Renal cortex interstitium (tissue), 11 donors: ENCODE data around the gene TSPAN6. TPM values are rescaled to one million over a fixed set of nuclear protein-coding genes. Genes with fewer than 3 reads are reported as not detected.

Experiments
- DNase-seq, 11 donors: peaks; one replicate each; pipeline ENCODE4 v3.0.0-alpha.2; 2013; ENCODE audit warnings: low read depth in 9 of 11, low spot score in 4 of 11; ENCODE audit errors: extremely low read depth in 1 of 11
- polyA plus RNA-seq, 3 donors: library from polyadenylated mRNA; unstranded; fragments of 120-200 nt; gene quantifications; one replicate each; pipeline ENCODE4 v1.2.1, GENCODE V29; 2013; ENCODE audit not compliant: insufficient read length in 3 of 3

TSPAN6 gene
- polyA plus RNA-seq, 3 donors, result 138 to 186 (median 151) TPM

DNA sequence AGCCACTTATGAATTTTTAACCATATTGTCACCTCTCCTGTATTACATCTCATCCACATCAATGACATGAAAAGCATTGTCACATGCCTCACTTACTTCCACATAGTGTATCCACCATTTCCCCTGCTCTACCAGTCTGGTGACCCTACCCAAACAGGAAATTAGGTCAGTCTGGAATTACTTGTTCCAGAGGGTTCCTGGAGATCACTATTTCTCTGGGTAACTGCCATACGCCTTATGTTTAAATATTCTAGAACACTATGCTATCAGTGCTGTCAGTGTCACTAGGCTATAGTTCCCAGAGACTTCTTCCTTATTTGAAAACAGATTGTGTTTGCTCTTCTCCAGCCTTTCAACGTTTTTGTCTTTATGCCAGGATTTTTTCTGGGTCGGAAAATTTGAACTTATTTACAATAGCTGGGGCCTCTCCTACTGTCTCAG, 22.4 kb upstream of the TSPAN6 start:
- DNase-seq, result no peak

- DNase-seq, result no peak
These were observed 17.7 kb upstream of the TSPAN6 start for GRCh38 chrX:100654261-100654660.

GRCh38 chrX:100652266-100652665, 15.7 kb upstream of the TSPAN6 start:
- no peak for DNase-seq

DNA sequence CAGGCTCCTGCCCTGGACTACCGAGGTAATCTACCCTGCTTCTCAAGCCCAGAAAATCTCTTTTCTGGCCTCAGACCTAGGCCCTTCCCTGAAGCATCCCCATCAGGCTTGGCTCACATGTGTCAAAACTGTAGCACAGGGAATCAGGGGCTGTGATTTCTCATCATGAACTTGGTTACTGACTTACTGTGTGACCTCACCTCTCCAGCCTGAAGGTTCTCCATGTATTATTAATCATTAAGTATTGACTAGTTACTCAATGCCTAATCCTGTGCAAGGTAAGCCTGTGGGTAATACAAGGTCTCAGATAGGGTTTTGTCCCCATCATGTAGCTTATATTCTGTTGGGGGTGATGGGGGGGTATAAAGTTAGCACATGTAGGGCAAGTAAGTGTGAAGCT, 14.2 kb upstream of the TSPAN6 start:
- DNase-seq, result no peak

DNA sequence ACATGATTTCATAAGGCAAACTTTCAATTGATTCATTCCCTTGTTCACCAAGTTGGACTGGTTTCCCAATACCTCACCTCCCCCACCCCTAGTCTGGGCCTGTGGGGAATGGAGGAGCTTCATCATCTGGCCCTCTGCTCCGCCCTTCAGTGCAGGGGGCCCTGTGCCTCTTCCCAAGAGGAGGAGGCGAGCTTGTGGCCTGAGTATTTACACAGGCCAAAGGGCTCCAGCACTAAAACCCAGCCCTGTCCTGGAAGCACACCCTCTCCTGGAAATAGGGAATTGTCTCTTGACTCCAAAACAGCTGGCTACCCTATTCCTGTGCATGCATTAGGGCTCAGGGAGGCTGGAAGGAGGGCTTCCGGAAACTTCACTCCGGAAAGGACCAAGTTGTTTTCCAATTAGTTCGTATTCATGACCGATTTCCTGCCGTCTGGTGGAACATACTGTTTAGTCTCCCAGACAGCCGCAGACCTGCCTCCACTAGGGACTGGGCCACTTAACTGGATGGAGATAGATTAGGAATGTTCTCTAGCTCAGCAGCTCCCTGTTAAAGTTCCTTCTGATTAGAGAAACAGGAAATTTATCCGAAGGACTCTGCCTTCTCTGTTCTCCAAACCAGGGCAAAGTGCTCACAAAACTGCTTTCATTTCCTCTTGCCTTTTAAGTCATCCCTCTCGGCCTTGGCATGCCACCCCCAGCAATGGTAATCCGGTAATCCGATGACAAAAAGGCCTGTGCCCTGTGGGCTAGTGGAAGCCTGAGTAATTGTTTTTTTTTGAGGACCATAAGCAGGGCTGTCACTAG, 13.1 kb upstream of the TSPAN6 start:
- no peak for DNase-seq

- DNase-seq, result peak in 1 of 11 donors; percentile 34
These were observed 12.1 kb upstream of the TSPAN6 start for GRCh38 chrX:100648458-100649417.

- no peak for DNase-seq
These were observed 11.1 kb upstream of the TSPAN6 start for GRCh38 chrX:100647739-100648138.

- no peak for DNase-seq
These were observed 10.5 kb upstream of the TSPAN6 start for GRCh38 chrX:100647095-100647494.

DNA sequence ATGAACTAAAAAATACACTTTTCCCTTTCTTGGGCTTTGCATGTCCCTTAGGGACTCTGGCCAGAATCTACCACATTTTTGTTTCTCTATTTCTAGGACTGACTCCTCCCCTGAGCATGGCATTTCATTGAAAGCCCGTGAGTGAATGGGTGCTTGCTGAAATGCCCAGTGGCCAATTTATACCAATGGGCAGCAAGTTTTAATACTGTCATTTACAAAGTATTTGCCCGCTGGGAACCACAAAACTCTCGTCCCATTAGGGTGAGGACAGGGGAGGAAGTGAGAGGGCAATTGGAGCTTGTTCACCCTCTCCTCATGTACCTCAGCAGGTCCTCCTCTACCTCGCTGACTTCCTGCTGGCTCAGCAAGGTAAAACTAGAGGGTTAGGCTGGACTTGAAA, 8.5 kb upstream of the TSPAN6 start:
- DNase-seq, result no peak

GRCh38 chrX:100643956-100644860, 7.6 kb upstream of the TSPAN6 start, which contains the start of gene SRPX2:
SRPX2 (plus strand) TSS chrX:100644199; CDS start chrX:100646323, 2,124 bp downstream.
- DNase-seq, result no peak

DNA sequence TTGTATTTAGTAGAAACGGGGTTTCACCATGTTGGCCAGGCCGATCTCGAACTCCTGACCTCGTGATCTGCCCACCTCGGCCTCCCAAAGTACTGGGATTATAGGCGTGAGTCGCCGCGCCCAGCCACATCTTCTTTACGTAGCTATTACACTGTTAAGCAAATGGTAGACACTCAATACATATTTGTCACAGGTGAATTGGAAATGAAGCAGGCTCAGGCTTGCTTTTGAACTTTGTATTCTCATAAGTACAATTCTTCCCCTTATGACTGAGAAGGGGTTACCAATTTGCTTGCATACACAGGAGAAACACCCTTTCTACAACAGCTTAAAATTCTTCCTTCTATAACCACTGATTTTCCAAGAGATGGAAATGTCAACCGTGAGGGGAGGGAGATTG, 6.6 kb upstream of the TSPAN6 start:
- DNase-seq, result no peak

- DNase-seq, result no peak
These were observed 5.7 kb upstream of the TSPAN6 start for GRCh38 chrX:100642290-100642689.

DNA sequence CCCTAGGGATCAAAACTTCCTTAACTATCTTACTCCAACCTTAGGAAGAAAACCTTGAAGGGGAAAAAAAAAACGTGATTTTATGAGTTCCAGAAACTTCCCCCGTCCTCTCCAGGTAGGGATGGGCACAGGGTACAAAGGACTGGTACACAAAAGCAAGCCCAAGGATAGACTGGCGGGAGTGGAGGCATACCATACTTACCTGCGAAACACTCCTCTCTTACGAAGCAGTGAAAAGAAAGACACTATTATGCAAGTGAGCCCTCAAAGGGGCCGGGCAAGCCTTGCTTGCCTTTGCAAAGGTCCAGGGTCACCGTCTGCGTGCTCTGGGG, 651 bp downstream of the TSPAN6 start:
- no peak for DNase-seq

- no peak for DNase-seq
These were observed 1.6 kb downstream of the TSPAN6 start for GRCh38 chrX:100635040-100635439.

DNA sequence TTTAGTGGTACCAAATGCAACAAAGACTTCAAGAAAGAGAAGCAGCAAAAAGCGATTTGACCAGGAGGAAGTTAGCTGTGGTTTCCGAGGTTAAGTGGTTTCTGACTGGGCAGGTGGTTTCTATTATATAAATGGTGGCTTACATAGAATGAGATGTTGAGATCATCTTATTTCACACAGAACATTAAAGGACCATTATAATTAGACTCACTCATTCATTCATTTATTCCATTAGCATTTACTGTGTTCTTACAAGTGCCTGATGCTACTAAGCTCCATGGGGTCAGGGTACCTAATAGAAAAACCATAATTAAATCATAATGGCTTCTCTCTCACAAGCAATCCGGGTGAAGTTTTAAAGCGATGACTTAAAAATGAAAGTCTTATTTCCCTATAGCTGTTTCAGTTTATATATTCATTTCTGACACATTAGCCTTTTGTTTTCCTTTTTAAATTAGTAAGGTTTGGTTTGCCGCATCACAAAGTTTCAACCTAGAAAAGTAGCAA, 10.6 kb downstream of the TSPAN6 start:
- DNase-seq, result no peak

DNA sequence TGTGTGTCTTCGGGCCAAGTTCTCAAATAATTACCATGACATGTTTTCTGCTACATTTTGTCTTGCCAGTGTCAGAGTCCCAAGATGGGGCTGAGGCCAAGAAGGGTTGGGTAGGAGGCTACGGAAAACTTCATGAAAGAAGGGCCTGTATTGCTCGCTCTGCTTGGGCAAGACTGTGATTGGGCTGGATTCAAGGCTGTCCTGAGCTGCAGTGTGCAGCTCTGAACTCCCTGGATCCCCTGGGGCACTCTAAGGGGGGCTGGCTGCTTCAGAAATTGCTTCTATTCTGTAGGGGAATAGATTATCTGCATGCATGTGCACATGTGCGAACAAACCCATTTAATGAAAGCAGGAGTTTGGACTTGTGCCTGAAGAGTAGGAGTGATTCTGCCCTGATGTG, 13.6 kb downstream of the TSPAN6 start:
- no peak for DNase-seq

- peak in 6 of 11 donors; percentile 16 to 56 (median 32) for DNase-seq
These were observed 21.6 kb downstream of the TSPAN6 start for GRCh38 chrX:100615005-100615404.

GRCh38 chrX:100611951-100612350, 24.7 kb downstream of the TSPAN6 start:
- DNase-seq, result no peak

GRCh38 chrX:100609591-100609990, 27.0 kb downstream of the TSPAN6 start:
- no peak for DNase-seq
